ENCODE results near the gene DDX56. TPM values are rescaled to one million over a fixed set of nuclear protein-coding genes. Genes with fewer than 3 reads are reported as not detected.

The DDX56 gene
- total and polyA plus RNA-seq, 2 experiments from 2014 or later = 62.1 to 65.2 TPM

DNA sequence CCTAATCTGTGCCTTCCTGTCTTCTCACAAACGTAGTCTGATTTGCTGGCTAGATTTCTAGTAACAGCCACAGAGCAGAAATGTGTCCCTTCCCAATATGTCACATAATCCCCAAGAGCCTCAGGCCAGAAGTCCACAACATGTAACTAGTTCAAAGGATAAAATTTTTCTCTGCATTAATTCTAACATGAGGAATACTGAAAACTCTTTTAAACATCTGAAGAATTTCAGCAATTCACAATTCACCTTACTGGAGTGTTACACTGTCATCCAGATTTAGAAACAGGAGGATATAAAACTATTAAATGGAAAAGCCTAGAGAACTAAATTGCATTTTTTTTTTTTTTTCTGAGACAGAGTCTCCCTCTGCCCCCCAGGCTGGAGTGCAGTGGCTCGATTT lies 2.5 kb upstream of the DDX56 start:
- no peak overlapping the region for H3K4me3 ChIP-seq
- H3K9me3 ChIP-seq (ENCODE audit: low read depth) = no peaks in the 10 kb centered on the region
- TF ChIP-seq, protein P1, sequence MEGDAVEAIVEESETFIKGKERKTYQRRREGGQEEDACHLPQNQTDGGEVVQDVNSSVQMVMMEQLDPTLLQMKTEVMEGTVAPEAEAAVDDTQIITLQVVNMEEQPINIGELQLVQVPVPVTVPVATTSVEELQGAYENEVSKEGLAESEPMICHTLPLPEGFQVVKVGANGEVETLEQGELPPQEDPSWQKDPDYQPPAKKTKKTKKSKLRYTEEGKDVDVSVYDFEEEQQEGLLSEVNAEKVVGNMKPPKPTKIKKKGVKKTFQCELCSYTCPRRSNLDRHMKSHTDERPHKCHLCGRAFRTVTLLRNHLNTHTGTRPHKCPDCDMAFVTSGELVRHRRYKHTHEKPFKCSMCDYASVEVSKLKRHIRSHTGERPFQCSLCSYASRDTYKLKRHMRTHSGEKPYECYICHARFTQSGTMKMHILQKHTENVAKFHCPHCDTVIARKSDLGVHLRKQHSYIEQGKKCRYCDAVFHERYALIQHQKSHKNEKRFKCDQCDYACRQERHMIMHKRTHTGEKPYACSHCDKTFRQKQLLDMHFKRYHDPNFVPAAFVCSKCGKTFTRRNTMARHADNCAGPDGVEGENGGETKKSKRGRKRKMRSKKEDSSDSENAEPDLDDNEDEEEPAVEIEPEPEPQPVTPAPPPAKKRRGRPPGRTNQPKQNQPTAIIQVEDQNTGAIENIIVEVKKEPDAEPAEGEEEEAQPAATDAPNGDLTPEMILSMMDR (IDR thresholded peaks at IDR 0.05; ENCODE audit: low read depth, low read length) = no peak
- DNase-seq (ENCODE audit: low read depth in 1 of 2, low spot score in 1 of 2) = no peak
- peak overlapping the region; percentile 50 for H3K27ac ChIP-seq
- H3K4me1 ChIP-seq (ENCODE audit: low read depth) = peaks cover 18% of the 10 kb centered on the region
- peaks cover 43% of the 10 kb centered on the region for H3K36me3 ChIP-seq
- no peaks in the 10 kb centered on the region for H3K27me3 ChIP-seq

DNA sequence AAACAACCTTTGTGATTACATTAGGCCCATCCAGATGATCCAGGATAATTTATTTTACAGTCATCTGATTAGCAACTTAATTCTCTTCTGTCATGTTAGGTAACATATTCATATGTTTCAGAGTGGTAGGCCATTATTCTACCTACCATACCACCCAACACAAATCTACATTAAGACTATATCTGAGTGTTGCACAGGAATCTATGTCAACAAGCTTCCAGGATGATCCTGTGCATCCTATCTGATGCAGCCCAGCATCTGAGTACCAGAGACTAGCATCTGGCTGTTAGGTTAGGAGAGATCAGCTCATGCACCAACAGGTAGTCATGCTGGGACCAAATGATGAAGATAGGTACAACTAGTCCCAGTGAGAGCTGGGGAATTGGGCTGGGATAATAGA lies 1.3 kb upstream of the DDX56 start:
- TF ChIP-seq, protein P1 (IDR thresholded peaks at IDR 0.05; ENCODE audit: low read depth, low read length) = no peak
- Histone ChIP-seq H3K27ac (peak overlapping the region; percentile 90), H3K4me1 (ENCODE audit: low read depth) (peaks cover 12% of the 10 kb centered on the region), H3K27me3 (no peaks in the 10 kb centered on the region), H3K36me3 (peaks cover 51% of the 10 kb centered on the region), H3K9me3 (ENCODE audit: low read depth) (no peaks in the 10 kb centered on the region), H3K4me3 (no peak overlapping the region)
- DNase-seq (ENCODE audit: low read depth in 1 of 2, low spot score in 1 of 2) = no peak

DNA sequence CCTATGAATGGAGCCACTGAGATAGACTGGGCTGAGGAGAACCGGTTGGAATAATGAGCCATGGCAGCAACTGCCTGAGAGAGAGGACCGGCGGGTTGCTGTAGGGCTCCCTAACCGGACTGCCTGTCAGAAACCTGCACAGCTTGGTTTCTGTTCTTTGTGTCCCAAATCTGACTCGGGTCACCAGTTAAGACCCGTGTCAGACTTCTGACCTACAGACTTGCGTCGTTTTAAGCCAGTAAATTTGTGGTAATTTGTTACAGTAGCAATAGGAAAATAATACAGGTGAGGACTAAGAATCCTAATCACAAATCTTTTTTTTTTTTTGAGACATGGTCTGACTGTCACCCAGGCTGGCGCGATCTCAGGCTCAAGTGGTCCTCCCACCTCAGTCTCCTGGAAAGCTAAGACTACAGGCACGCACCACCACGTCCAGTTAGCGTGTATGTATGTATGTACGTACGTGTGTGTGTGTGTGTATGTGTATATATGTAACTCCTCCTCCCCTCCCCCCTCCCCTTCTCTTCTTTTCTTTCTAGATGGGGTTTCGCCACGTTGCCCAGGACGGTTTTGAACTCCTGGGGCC lies 672 bp upstream of the DDX56 start:
- no peak for DNase-seq (ENCODE audit: low read depth in 1 of 2, low spot score in 1 of 2)
- Histone ChIP-seq H3K4me1 (ENCODE audit: low read depth) (peaks cover 12% of the 10 kb centered on the region), H3K27ac (peak overlapping the region; percentile 90), H3K36me3 (peaks cover 52% of the 10 kb centered on the region), H3K27me3 (no peaks in the 10 kb centered on the region), H3K9me3 (ENCODE audit: low read depth) (no peaks in the 10 kb centered on the region), H3K4me3 (peak overlapping the region; percentile 76)
- TF ChIP-seq, protein P1 (IDR thresholded peaks at IDR 0.05; ENCODE audit: low read depth, low read length) = no peak

DNA sequence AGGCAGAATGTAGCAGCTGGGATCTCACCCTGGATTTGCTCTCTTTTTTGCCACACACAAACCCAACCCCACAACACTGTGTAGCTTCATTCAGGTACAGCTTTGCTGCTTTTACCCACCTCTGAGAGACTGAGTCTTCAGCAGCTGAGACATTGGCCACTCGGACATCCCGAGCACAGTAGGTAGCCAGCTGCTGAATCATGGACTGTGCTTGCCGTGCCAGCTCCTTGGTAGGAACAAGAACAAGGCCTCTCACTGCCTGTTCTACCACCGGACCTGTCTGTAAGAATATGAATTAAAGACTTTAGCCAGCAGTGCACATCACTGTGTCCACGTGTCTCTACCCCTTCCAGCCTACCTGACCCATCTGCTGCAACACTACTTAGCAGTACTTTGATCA lies 937 bp downstream of the DDX56 start:
- no peaks in the 10 kb centered on the region for H3K9me3 ChIP-seq (ENCODE audit: low read depth)
- H3K36me3 ChIP-seq = peaks cover 53% of the 10 kb centered on the region
- H3K27me3 ChIP-seq = no peaks in the 10 kb centered on the region
- TF ChIP-seq, protein P1 (IDR thresholded peaks at IDR 0.05; ENCODE audit: low read depth, low read length) = no peak
- no peak for DNase-seq (ENCODE audit: low read depth in 1 of 2, low spot score in 1 of 2)
- H3K27ac ChIP-seq = no peak overlapping the region
- H3K4me3 ChIP-seq = peak overlapping the region; percentile 76
- peaks cover 12% of the 10 kb centered on the region for H3K4me1 ChIP-seq (ENCODE audit: low read depth)

DNA sequence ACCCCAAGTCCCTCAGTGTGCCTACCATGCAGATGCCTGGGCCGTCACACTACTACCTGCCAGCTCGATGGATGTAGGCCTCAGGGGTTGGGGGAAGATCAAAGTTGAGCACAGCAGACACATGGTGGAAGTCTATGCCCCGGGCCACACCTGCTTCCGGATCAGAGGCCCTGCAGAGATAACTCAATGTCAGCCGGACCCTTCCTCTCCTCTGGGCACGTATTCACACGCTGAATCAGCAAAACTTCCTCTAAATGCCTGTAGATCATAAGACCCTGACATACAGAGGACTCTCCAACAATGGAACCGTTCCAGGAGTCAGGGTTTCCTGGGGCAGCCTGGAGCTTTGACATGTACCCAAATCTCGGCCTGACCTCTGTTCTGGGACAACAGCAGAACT lies 3.7 kb downstream of the DDX56 start:
- Histone ChIP-seq H3K4me1 (ENCODE audit: low read depth) (peaks cover 12% of the 10 kb centered on the region), H3K36me3 (peaks cover 66% of the 10 kb centered on the region), H3K27me3 (no peaks in the 10 kb centered on the region), H3K27ac (no peak overlapping the region), H3K9me3 (ENCODE audit: low read depth) (no peaks in the 10 kb centered on the region), H3K4me3 (no peak overlapping the region)
- no peak for DNase-seq (ENCODE audit: low read depth in 1 of 2, low spot score in 1 of 2)
- TF ChIP-seq, protein P1 (IDR thresholded peaks at IDR 0.05; ENCODE audit: low read depth, low read length) = no peak

Measured in cardiac muscle cell (in vitro differentiated cells and primary cell).